SK-N-MC (cell line): ENCODE data around the gene VWC2.

ENCODE experiments used
- EZH2 ChIP-seq: fragments of 200-600 bp; sonication (generic); IDR thresholded peaks from one replicate; pipeline ENCODE4 v1.6.1; 2017; ENCODE audit warnings: antibody characterized with exemption
- FOXP2 ChIP-seq: optimal IDR thresholded peaks from 2 replicates; pipeline ENCODE3; 2011; ENCODE audit warnings: mild to moderate bottlenecking, moderate library complexity; ENCODE audit not compliant: insufficient read depth; ENCODE audit errors: extremely low read length, control extremely low read depth
- POLR2AphosphoS5 ChIP-seq: IDR thresholded peaks from 2 replicates; pipeline ENCODE4 v1.6.1; 2012; ENCODE audit warnings: mild to moderate bottlenecking, low read depth, low read length, borderline replicate concordance

- no peak for TF ChIP-seq POLR2AphosphoS5
- TF ChIP-seq EZH2, result no peak
- no peak for TF ChIP-seq FOXP2
Measured at GRCh38 chr7:49850921-49851613, 77.6 kb downstream of the VWC2 start.
